HL-60 (cell line): Measurements from ENCODE around the gene CDH22.

Source experiments
- DNase-seq, 2 experiments: peaks; one replicate each; pipeline ENCODE4 v3.0.0-alpha.2; 2010 to 2020; ENCODE audit warnings: low read depth in 1 of 2, low spot score in 1 of 2
- H3K27ac ChIP-seq: fragments of 250-450 bp; sonication (Bioruptor Pico); replicated peaks from 2 replicates; pipeline ENCODE4 v1.5.1; 2020; ENCODE audit warnings: mild to moderate bottlenecking, moderate library complexity
- H3K27me3 ChIP-seq: fragments of 250-450 bp; sonication (Bioruptor Pico); 2 replicates; pipeline ENCODE4 v1.5.1; 2021; ENCODE audit warnings: mild to moderate bottlenecking, moderate library complexity; ENCODE audit not compliant: insufficient read depth, poor library complexity, severe bottlenecking
- H3K4me3 ChIP-seq: replicated peaks from 2 replicates; pipeline ENCODE4 v1.5.1; 2011; ENCODE audit warnings: mild to moderate bottlenecking, control low read depth, low read length; ENCODE audit not compliant: insufficient read depth
- CTCF ChIP-seq: IDR thresholded peaks from one replicate; pipeline ENCODE4 v1.5.1; 2011; ENCODE audit warnings: low read length, control low read depth, inconsistent platforms; ENCODE audit not compliant: insufficient read depth
- GABPA ChIP-seq: IDR thresholded peaks from 2 replicates; pipeline ENCODE4 v1.6.1; 2012; ENCODE audit warnings: low read depth
- POLR2AphosphoS5 ChIP-seq: IDR thresholded peaks from 2 replicates; pipeline ENCODE4 v1.6.1; 2012; ENCODE audit warnings: low read depth
- REST ChIP-seq: IDR thresholded peaks from 2 replicates; pipeline ENCODE4 v1.6.1; 2012; ENCODE audit warnings: low read depth; ENCODE audit not compliant: insufficient replicate concordance
- SPI1 ChIP-seq: IDR thresholded peaks from 2 replicates; pipeline ENCODE4 v1.6.1; 2012; ENCODE audit warnings: low read depth, mild to moderate bottlenecking, borderline replicate concordance

Gene CDH22

GRCh38 chr20:46255440-46256104, 52.7 kb downstream of the CDH22 start:
- Histone ChIP-seq H3K27ac (no peak overlapping the region), H3K27me3 (peaks cover 23% of the 10 kb centered on the region), H3K4me3 (no peak overlapping the region)
- DNase-seq, result peak in 1 of 2 experiments; percentile 3
- TF ChIP-seq POLR2AphosphoS5 (no peak), SPI1 (no peak), CTCF (no peak), GABPA (no peak), REST (no peak)

GRCh38 chr20:46253391-46253790, 54.9 kb downstream of the CDH22 start:
- TF ChIP-seq POLR2AphosphoS5 (no peak), SPI1 (no peak), REST (no peak), GABPA (no peak), CTCF (no peak)
- H3K27ac ChIP-seq, result no peak overlapping the region
- H3K27me3 ChIP-seq, result peaks cover 29% of the 10 kb centered on the region
- no peak for DNase-seq
- H3K4me3 ChIP-seq, result no peak overlapping the region

- no peak for DNase-seq
- Histone ChIP-seq H3K27me3 (peaks cover 34% of the 10 kb centered on the region), H3K4me3 (no peak overlapping the region)
Observed at GRCh38 chr20:46252352-46253091, 55.8 kb downstream of the CDH22 start.

More at GRCh38 chr20:46252352-46253091, 55.8 kb downstream of the CDH22 start:
- TF ChIP-seq GABPA (no peak), POLR2AphosphoS5 (no peak), SPI1 (no peak), CTCF (no peak), REST (no peak)
- no peak overlapping the region for H3K27ac ChIP-seq
